H1 (cell line): ENCODE measurements around the gene MCM9. TPM values are rescaled to one million over a fixed set of nuclear protein-coding genes. Genes with fewer than 3 reads are reported as not detected.

ENCODE experiments used
- CTCF ChIA-PET: fragments of 300-600 bp; sonication (Branson Sonifier 250); formaldehyde crosslinking; loops from one replicate; lab custom pipeline; 2021; ENCODE audit not compliant: partially characterized antibody; lab: Charles Lee
- POLR2A ChIA-PET: fragments of 300-600 bp; sonication (Branson Sonifier 250); formaldehyde crosslinking; loops from one replicate; lab custom pipeline; 2021; ENCODE audit warnings: inconsistent platforms; ENCODE audit not compliant: partially characterized antibody; lab: Charles Lee
- DNase-seq, 2 experiments: peaks; one replicate each; pipeline versions ENCODE4 v3.0.0 to v3.0.0-alpha.2; 2010 to 2022; ENCODE audit warnings: low spot score in 2 of 2, low read depth in 1 of 2, mixed read lengths in 1 of 2
- FAIRE-seq: peaks from 2 replicates; lab custom pipeline; 2011; peaks lifted over from hg19 to GRCh38; lab: Jason Lieb, UNC
- H2AFZ ChIP-seq: 2 replicates; pipeline ENCODE4 v1.8.1; 2012; ENCODE audit warnings: low read length, inconsistent platforms
- H2AK5ac ChIP-seq: 2 replicates; pipeline ENCODE4 v1.6.1; 2013; ENCODE audit warnings: low read depth, low read length
- H2BK120ac ChIP-seq: replicated peaks from 2 replicates; pipeline ENCODE3; 2013; ENCODE audit warnings: low read depth, low read length, inconsistent platforms
- H2BK12ac ChIP-seq: 2 replicates; pipeline ENCODE4 v1.6.1; 2013; ENCODE audit warnings: low read depth, low read length
- H2BK15ac ChIP-seq: 2 replicates; pipeline ENCODE4 v1.6.1; 2013; ENCODE audit warnings: low read length
- H2BK20ac ChIP-seq: 2 replicates; pipeline ENCODE4 v1.6.1; 2013; ENCODE audit warnings: low read length
- H2BK5ac ChIP-seq: 2 replicates; pipeline ENCODE4 v1.6.1; 2013; ENCODE audit warnings: low read depth, low read length
- H3K14ac ChIP-seq: 2 replicates; pipeline ENCODE4 v1.6.1; 2013; ENCODE audit warnings: inconsistent platforms; ENCODE audit not compliant: insufficient read length
- H3K18ac ChIP-seq: 2 replicates; pipeline ENCODE4 v1.6.1; 2013; ENCODE audit warnings: low read length; ENCODE audit errors: extremely low read depth
- H3K23ac ChIP-seq: 2 replicates; pipeline ENCODE4 v1.6.1; 2013; ENCODE audit warnings: inconsistent platforms; ENCODE audit not compliant: insufficient read length
- H3K23me2 ChIP-seq: 2 replicates; pipeline ENCODE4 v1.6.1; 2013; ENCODE audit warnings: low read depth, low read length
- H3K27ac ChIP-seq: 2 replicates; pipeline ENCODE4 v1.6.1; 2011; ENCODE audit warnings: low read depth, low read length, inconsistent platforms
- H3K27me3 ChIP-seq, 4 experiments: replicated peaks in 1 of 4; 1 replicate in 1 of 4; 2 replicates in 3 of 4; pipeline versions ENCODE4 v1.6.1 to v1.8.1; 2011 to 2013; ENCODE audit warnings: low read length in 3 of 4, mild to moderate bottlenecking in 3 of 4, inconsistent platforms in 2 of 4, mixed read lengths in 2 of 4, moderate library complexity in 1 of 4; ENCODE audit not compliant: control insufficient read depth in 3 of 4, insufficient read depth in 3 of 4; ENCODE audit errors: extremely low read depth in 1 of 4
- H3K36me3 ChIP-seq, 4 experiments: 2 replicates each; pipeline versions ENCODE4 v1.6.1 to v1.8.1; 2011 to 2013; ENCODE audit warnings: mild to moderate bottlenecking in 4 of 4, low read length in 3 of 4, moderate library complexity in 2 of 4, control low read depth in 1 of 4, inconsistent platforms in 1 of 4; ENCODE audit not compliant: insufficient read depth in 4 of 4, control insufficient read depth in 2 of 4
- H3K4ac ChIP-seq: replicated peaks from 2 replicates; pipeline ENCODE3; 2013; ENCODE audit warnings: low read length, low read depth, mixed read lengths, inconsistent platforms; ENCODE audit not compliant: insufficient read length
- H3K4me1 ChIP-seq, 4 experiments: replicated peaks in 1 of 4; 1 replicate in 1 of 4; 2 replicates in 3 of 4; pipeline versions ENCODE4 v1.6.1 to v1.8.1; 2011 to 2013; ENCODE audit warnings: low read length in 3 of 4, inconsistent platforms in 2 of 4, mixed read lengths in 1 of 4; ENCODE audit not compliant: insufficient read depth in 4 of 4, control insufficient read depth in 3 of 4
- H3K4me2 ChIP-seq, 2 experiments: 2 replicates each; pipeline versions ENCODE4 v1.6.1 to v1.8.1; 2011 to 2013; ENCODE audit warnings: low read depth in 2 of 2, low read length in 2 of 2, control low read depth in 1 of 2, inconsistent platforms in 1 of 2, mild to moderate bottlenecking in 1 of 2; ENCODE audit not compliant: insufficient read depth in 1 of 2
- H3K4me3 ChIP-seq, 4 experiments: fragments of 200-600, 300-600 bp in 1 of 4; sonication (generic), shearing (Covaris generic), sonication (Bioruptor Twin) in 1 of 4; 2 replicates each; pipeline versions ENCODE4 v1.5.1 to v1.8.1; 2011 to 2016; ENCODE audit warnings: low read length in 4 of 4, low read depth in 3 of 4, control low read depth in 2 of 4, inconsistent platforms in 2 of 4, mild to moderate bottlenecking in 2 of 4, mixed read lengths in 1 of 4, moderate library complexity in 1 of 4; ENCODE audit not compliant: insufficient read depth in 2 of 4; ENCODE audit errors: extremely low read depth in 1 of 4
- H3K56ac ChIP-seq: replicated peaks from 2 replicates; pipeline ENCODE3; 2013; ENCODE audit warnings: low read depth, mild to moderate bottlenecking, mixed read lengths, low read length, inconsistent platforms; ENCODE audit not compliant: insufficient read length
- H3K79me1 ChIP-seq: 2 replicates; pipeline ENCODE4 v1.6.1; 2013; ENCODE audit warnings: low read depth, low read length, control low read depth
- H3K79me2 ChIP-seq, 2 experiments: 2 replicates each; pipeline versions ENCODE4 v1.6.1 to v1.8.1; 2012 to 2013; ENCODE audit warnings: low read length in 2 of 2, mild to moderate bottlenecking in 2 of 2, inconsistent platforms in 1 of 2; ENCODE audit not compliant: insufficient read depth in 2 of 2, control insufficient read depth in 1 of 2
- H3K9ac ChIP-seq, 4 experiments: replicated peaks in 1 of 4; 1 replicate in 1 of 4; 2 replicates in 3 of 4; pipeline versions ENCODE4 v1.6.1 to v1.8.1; 2011 to 2013; ENCODE audit warnings: low read depth in 3 of 4, low read length in 3 of 4, control low read depth in 2 of 4, mild to moderate bottlenecking in 2 of 4, moderate library complexity in 2 of 4, inconsistent platforms in 1 of 4; ENCODE audit errors: extremely low read depth in 1 of 4
- H3K9me3 ChIP-seq, 2 experiments: 2 replicates each; pipeline versions ENCODE4 v1.6.1 to v1.8.1; 2012 to 2013; ENCODE audit warnings: mild to moderate bottlenecking in 2 of 2, moderate library complexity in 2 of 2, control low read depth in 1 of 2, inconsistent platforms in 1 of 2, low read depth in 1 of 2, low read length in 1 of 2, mixed read lengths in 1 of 2; ENCODE audit not compliant: insufficient read depth in 2 of 2
- H4K20me1 ChIP-seq, 2 experiments: replicated peaks in 1 of 2; 2 replicates each; pipeline versions ENCODE3 to v1.8.1; 2011 to 2013; ENCODE audit warnings: inconsistent platforms in 2 of 2, low read length in 2 of 2, mild to moderate bottlenecking in 1 of 2; ENCODE audit not compliant: insufficient read depth in 2 of 2, control insufficient read depth in 1 of 2
- H4K5ac ChIP-seq: 2 replicates; pipeline ENCODE4 v1.6.1; 2013; ENCODE audit warnings: low read length, low read depth, mixed read lengths, inconsistent platforms; ENCODE audit not compliant: insufficient read length
- H4K8ac ChIP-seq: 2 replicates; pipeline ENCODE4 v1.8.0; 2013; ENCODE audit warnings: mild to moderate bottlenecking, moderate library complexity, low read length, inconsistent platforms; ENCODE audit not compliant: insufficient read depth; ENCODE audit errors: extremely low read depth
- H4K91ac ChIP-seq: replicated peaks from 2 replicates; pipeline ENCODE3; 2013; ENCODE audit warnings: low read length, mixed read lengths, inconsistent platforms; ENCODE audit not compliant: insufficient read length
- SRF ChIP-seq: IDR thresholded peaks from 2 replicates; pipeline ENCODE4 v1.6.1; 2011; ENCODE audit warnings: mild to moderate bottlenecking, low read depth, low read length, moderate library complexity
- WGBS, 2 experiments: shearing (Covaris generic) in 1 of 2; methylation state at CpG; one replicate each; pipeline versions ENCODE4 v1.1.6 to v1.1.7; 2013 to 2015; ENCODE audit warnings: low lambda C conversion rate in 2 of 2, mixed read lengths in 2 of 2, inconsistent platforms in 1 of 2, low coverage in 1 of 2, missing lambda C conversion rate in 1 of 2; ENCODE audit not compliant: insufficient replicate concordance in 2 of 2, insufficient coverage in 1 of 2, insufficient read length in 1 of 2; ENCODE audit errors: extremely low coverage in 1 of 2, missing lambda C conversion rate in 1 of 2; 5-methylcytosine and 5-hydroxymethylcytosine counted together
- polyA plus RNA-seq, 7 experiments: library from polyadenylated mRNA; depleted of rRNA in 3 of 7; stranded (reverse) in 5 of 7; unstranded in 2 of 7; fragments of >200 nt in 5 of 7; fragments of 200-250 nt in 2 of 7; gene quantifications; 1 replicate in 5 of 7; 2 replicates in 1 of 7; 4 replicates in 1 of 7; pipeline versions ENCODE4 v1.2.1 to v1.2.3, GENCODE V29; 2011 to 2013; ENCODE audit warnings: missing spikeins in 2 of 7, mixed read lengths in 2 of 7
- total RNA-seq: library from RNA; stranded (reverse); fragmentation: NEBNext Ultra II Directional; extraction: Animal tissue kit (Norgen Biotek cat#: 25700); gene quantifications from 2 replicates; pipeline ENCODE4 v1.2.1, GENCODE V29; 2021

Gene MCM9
- total and polyA plus RNA-seq, 2 of the 8 experiments (the other 6 are each of a cell fraction or from before 2014, with no cell fraction given), result 3.7 to 11.4 TPM

DNA sequence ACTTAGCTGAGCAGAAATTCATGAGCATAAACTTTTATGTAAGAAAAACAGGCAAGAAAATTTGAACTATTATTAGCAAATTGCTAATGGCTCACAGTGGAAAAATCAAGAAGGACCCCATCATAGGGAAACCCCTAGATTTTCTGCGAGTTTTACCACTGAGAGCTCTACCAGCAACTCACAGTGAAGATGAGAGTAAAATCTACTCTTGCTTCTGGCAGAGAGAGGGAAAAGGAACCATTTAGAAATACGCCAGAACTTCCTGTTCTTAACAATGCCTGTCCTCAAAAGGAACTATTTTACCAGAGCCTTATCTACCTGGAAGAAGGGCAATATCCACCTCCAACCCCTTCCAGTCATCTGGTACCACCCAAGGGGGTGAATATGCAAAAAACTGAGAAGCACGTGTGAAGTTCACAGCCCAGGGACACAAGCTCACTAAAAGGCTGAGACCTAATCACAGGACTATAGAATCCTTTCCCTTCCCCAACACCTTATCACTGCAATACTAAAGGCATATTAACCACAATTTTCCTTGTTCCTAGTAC is 75.4 kb downstream of the MCM9 start:
- no peak for TF ChIP-seq SRF
- H3K36me3 ChIP-seq, result no peaks in the 10 kb centered on the region
- H3K18ac ChIP-seq, result no peak overlapping the region
- H3K23ac ChIP-seq, result no peak overlapping the region
- no peak overlapping the region for H3K4me2 ChIP-seq
- H3K14ac ChIP-seq, result no peak overlapping the region
- H3K9ac ChIP-seq, result no peak overlapping the region
- POLR2A ChIA-PET, result interaction anchor here (1.0 kb wide), 2 partner anchors 34 to 101 kb away, joined by 3 read pairs; partner anchors contain the start of gene ASF1A
- H3K4ac ChIP-seq, result no peak overlapping the region
- no peaks in the 10 kb centered on the region for H4K20me1 ChIP-seq
- H3K27ac ChIP-seq, result no peak overlapping the region
- H3K56ac ChIP-seq, result no peak overlapping the region
- H2AFZ ChIP-seq, result no peak overlapping the region
- H2BK5ac ChIP-seq, result no peak overlapping the region
- CTCF ChIA-PET, result interaction anchor here (0.6 to 0.8 kb wide), 4 partner anchors 8 to 1546 kb away, joined by 3 read pairs; no protein-coding TSS in a partner anchor
- no peaks in the 10 kb centered on the region for H3K27me3 ChIP-seq
- WGBS, 2 experiments, result 74% methylated on average over 3 of the region's 3 CpGs; no CpG with 5 or more reads in 1 of the 2 experiments
- H3K4me3 ChIP-seq, result no peak overlapping the region
- no peak for FAIRE-seq
- no peak overlapping the region for H2BK20ac ChIP-seq
- H3K9me3 ChIP-seq, result peaks cover 3 to 6% of the 10 kb centered on the region in 2 experiments; a peak in 3 of 4 replicates
- no peak overlapping the region for H2BK120ac ChIP-seq
- no peak overlapping the region for H2BK15ac ChIP-seq
- no peaks in the 10 kb centered on the region for H3K79me2 ChIP-seq
- H2BK12ac ChIP-seq, result no peak overlapping the region
- H4K5ac ChIP-seq, result no peak overlapping the region
- no peak overlapping the region for H4K8ac ChIP-seq
- H3K23me2 ChIP-seq, result no peaks in the 10 kb centered on the region
- DNase-seq, result no peak
- peaks cover 0 to 3% (median 0%) of the 10 kb centered on the region in 4 experiments; a peak in 2 of 7 replicates for H3K4me1 ChIP-seq
- H2AK5ac ChIP-seq, result no peak overlapping the region
- no peaks in the 10 kb centered on the region for H3K79me1 ChIP-seq
- H4K91ac ChIP-seq, result no peak overlapping the region
